ENCODE measurements around the gene WAC.
"Not testable (repeated sequence)": the region's sequence is repeated elsewhere in the genome, so short reads cannot be mapped to it uniquely, and the experiment has no call there.

Gene WAC

GRCh38 chr10:28593811-28594210 is 60.9 kb downstream of the WAC start:
- Histone ChIP-seq H3K4me3 (ENCODE audit: low read length) (no peak overlapping the region), H3K36me3 (ENCODE audit: insufficient read depth, low read depth, low read length) (peaks cover 96% of the 10 kb centered on the region), H3K4me1 (ENCODE audit: insufficient read depth, low read length) (peaks cover 3% of the 10 kb centered on the region; the same call in 1 of the 2 replicates), H3K9me3 (ENCODE audit: insufficient read depth, low read depth, low read length) (no peaks in the 10 kb centered on the region), H3K27ac (ENCODE audit: low read length) (no peak overlapping the region), H3K9ac (ENCODE audit: low read depth, low read length) (no peak overlapping the region), H3K27me3 (ENCODE audit: insufficient read depth, low read length) (no peaks in the 10 kb centered on the region)

GRCh38 chr10:28594406-28594805 is 61.5 kb downstream of the WAC start:
- Histone ChIP-seq H3K9ac (ENCODE audit: low read depth, low read length) (no peak overlapping the region), H3K4me3 (ENCODE audit: low read length) (no peak overlapping the region), H3K27me3 (ENCODE audit: insufficient read depth, low read length) (no peaks in the 10 kb centered on the region), H3K27ac (ENCODE audit: low read length) (no peak overlapping the region), H3K4me1 (ENCODE audit: insufficient read depth, low read length) (peaks cover 3% of the 10 kb centered on the region; the same call in 1 of the 2 replicates), H3K9me3 (ENCODE audit: insufficient read depth, low read depth, low read length) (no peaks in the 10 kb centered on the region), H3K36me3 (ENCODE audit: insufficient read depth, low read depth, low read length) (peaks cover 96% of the 10 kb centered on the region)

- no peak overlapping the region for H3K4me3 ChIP-seq (ENCODE audit: low read length)
- H3K27ac ChIP-seq (ENCODE audit: low read length) = no peak overlapping the region
- no peak overlapping the region for H3K9ac ChIP-seq (ENCODE audit: low read depth, low read length)
- peaks cover 95% of the 10 kb centered on the region for H3K36me3 ChIP-seq (ENCODE audit: insufficient read depth, low read depth, low read length)
- no peaks in the 10 kb centered on the region for H3K9me3 ChIP-seq (ENCODE audit: insufficient read depth, low read depth, low read length)
- no peaks in the 10 kb centered on the region for H3K27me3 ChIP-seq (ENCODE audit: insufficient read depth, low read length)
- peaks cover 3% of the 10 kb centered on the region; the same call in 1 of the 2 replicates for H3K4me1 ChIP-seq (ENCODE audit: insufficient read depth, low read length)
Measured at GRCh38 chr10:28595613-28596012, 62.7 kb downstream of the WAC start.

- Histone ChIP-seq H3K4me3 (ENCODE audit: low read length) (no peak overlapping the region), H3K9ac (ENCODE audit: low read depth, low read length) (no peak overlapping the region), H3K27me3 (ENCODE audit: insufficient read depth, low read length) (no peaks in the 10 kb centered on the region), H3K36me3 (ENCODE audit: insufficient read depth, low read depth, low read length) (peaks cover 91% of the 10 kb centered on the region), H3K4me1 (ENCODE audit: insufficient read depth, low read length) (peaks cover 3% of the 10 kb centered on the region; the same call in 1 of the 2 replicates), H3K9me3 (ENCODE audit: insufficient read depth, low read depth, low read length) (no peaks in the 10 kb centered on the region), H3K27ac (ENCODE audit: low read length) (no peak overlapping the region)
Measured at GRCh38 chr10:28600056-28600455, 67.1 kb downstream of the WAC start.

GRCh38 chr10:28601012-28601411 is 68.1 kb downstream of the WAC start:
- Histone ChIP-seq H3K4me1 (ENCODE audit: insufficient read depth, low read length) (no peaks in the 10 kb centered on the region), H3K36me3 (ENCODE audit: insufficient read depth, low read depth, low read length) (peaks cover 91% of the 10 kb centered on the region), H3K9me3 (ENCODE audit: insufficient read depth, low read depth, low read length) (no peaks in the 10 kb centered on the region), H3K27ac (ENCODE audit: low read length) (no peak overlapping the region), H3K9ac (ENCODE audit: low read depth, low read length) (no peak overlapping the region), H3K4me3 (ENCODE audit: low read length) (no peak overlapping the region), H3K27me3 (ENCODE audit: insufficient read depth, low read length) (no peaks in the 10 kb centered on the region)

- peaks cover 89% of the 10 kb centered on the region for H3K36me3 ChIP-seq (ENCODE audit: insufficient read depth, low read depth, low read length)
- no peaks in the 10 kb centered on the region for H3K9me3 ChIP-seq (ENCODE audit: insufficient read depth, low read depth, low read length)
- no peak overlapping the region for H3K27ac ChIP-seq (ENCODE audit: low read length)
- no peak overlapping the region for H3K4me3 ChIP-seq (ENCODE audit: low read length)
- no peaks in the 10 kb centered on the region for H3K4me1 ChIP-seq (ENCODE audit: insufficient read depth, low read length)
- H3K27me3 ChIP-seq (ENCODE audit: insufficient read depth, low read length) = no peaks in the 10 kb centered on the region
- H3K9ac ChIP-seq (ENCODE audit: low read depth, low read length) = no peak overlapping the region
Measured at GRCh38 chr10:28604567-28605536, 71.9 kb downstream of the WAC start.

GRCh38 chr10:28606568-28606967 is 73.7 kb downstream of the WAC start:
- no peaks in the 10 kb centered on the region for H3K9me3 ChIP-seq (ENCODE audit: insufficient read depth, low read depth, low read length)

GRCh38 chr10:28609636-28610035 is 76.7 kb downstream of the WAC start:
- not testable (repeated sequence) for H3K27me3 ChIP-seq (ENCODE audit: insufficient read depth, low read length)
- H3K36me3 ChIP-seq (ENCODE audit: insufficient read depth, low read depth, low read length) = peaks cover 93% of the 10 kb centered on the region

More at GRCh38 chr10:28606568-28606967, 73.7 kb downstream of the WAC start:
- Histone ChIP-seq H3K27ac (ENCODE audit: low read length) (no peak overlapping the region), H3K4me1 (ENCODE audit: insufficient read depth, low read length) (no peaks in the 10 kb centered on the region), H3K36me3 (ENCODE audit: insufficient read depth, low read depth, low read length) (peaks cover 90% of the 10 kb centered on the region), H3K9ac (ENCODE audit: low read depth, low read length) (no peak overlapping the region), H3K27me3 (ENCODE audit: insufficient read depth, low read length) (no peaks in the 10 kb centered on the region), H3K4me3 (ENCODE audit: low read length) (no peak overlapping the region)

GRCh38 chr10:28612877-28613276 is 80.0 kb downstream of the WAC start:
- Histone ChIP-seq H3K9me3 (ENCODE audit: insufficient read depth, low read depth, low read length) (no peaks in the 10 kb centered on the region), H3K9ac (ENCODE audit: low read depth, low read length) (no peak overlapping the region), H3K4me3 (ENCODE audit: low read length) (no peak overlapping the region), H3K4me1 (ENCODE audit: insufficient read depth, low read length) (no peaks in the 10 kb centered on the region), H3K27ac (ENCODE audit: low read length) (no peak overlapping the region), H3K27me3 (ENCODE audit: insufficient read depth, low read length) (no peaks in the 10 kb centered on the region), H3K36me3 (ENCODE audit: insufficient read depth, low read depth, low read length) (peaks cover 96% of the 10 kb centered on the region)

More at GRCh38 chr10:28609636-28610035, 76.7 kb downstream of the WAC start:
- H3K4me1 ChIP-seq (ENCODE audit: insufficient read depth, low read length); H3K9ac ChIP-seq (ENCODE audit: low read depth, low read length); H3K27ac ChIP-seq (ENCODE audit: low read length); H3K4me3 ChIP-seq (ENCODE audit: low read length); H3K9me3 ChIP-seq (ENCODE audit: insufficient read depth, low read depth, low read length): not testable (repeated sequence)

- H3K36me3 ChIP-seq (ENCODE audit: insufficient read depth, low read depth, low read length) = peaks cover 97% of the 10 kb centered on the region
- H3K27ac ChIP-seq (ENCODE audit: low read length) = no peak overlapping the region
- no peak overlapping the region for H3K4me3 ChIP-seq (ENCODE audit: low read length)
- H3K4me1 ChIP-seq (ENCODE audit: insufficient read depth, low read length) = no peaks in the 10 kb centered on the region
- no peak overlapping the region for H3K9ac ChIP-seq (ENCODE audit: low read depth, low read length)
- H3K27me3 ChIP-seq (ENCODE audit: insufficient read depth, low read length) = no peaks in the 10 kb centered on the region
- no peaks in the 10 kb centered on the region for H3K9me3 ChIP-seq (ENCODE audit: insufficient read depth, low read depth, low read length)
Measured at GRCh38 chr10:28616514-28616913, 83.6 kb downstream of the WAC start.

- no peaks in the 10 kb centered on the region for H3K4me1 ChIP-seq (ENCODE audit: insufficient read depth, low read length)
- H3K9ac ChIP-seq (ENCODE audit: low read depth, low read length) = no peak overlapping the region
- no peaks in the 10 kb centered on the region for H3K27me3 ChIP-seq (ENCODE audit: insufficient read depth, low read length)
- no peaks in the 10 kb centered on the region for H3K9me3 ChIP-seq (ENCODE audit: insufficient read depth, low read depth, low read length)
- peaks cover 71% of the 10 kb centered on the region for H3K36me3 ChIP-seq (ENCODE audit: insufficient read depth, low read depth, low read length)
- H3K4me3 ChIP-seq (ENCODE audit: low read length) = no peak overlapping the region
- no peak overlapping the region for H3K27ac ChIP-seq (ENCODE audit: low read length)
Measured at GRCh38 chr10:28619455-28619854, 86.5 kb downstream of the WAC start.

GRCh38 chr10:28620251-28620650 is 87.3 kb downstream of the WAC start:
- H3K9me3 ChIP-seq (ENCODE audit: insufficient read depth, low read depth, low read length) = no peaks in the 10 kb centered on the region
- H3K9ac ChIP-seq (ENCODE audit: low read depth, low read length) = no peak overlapping the region
- no peaks in the 10 kb centered on the region for H3K4me1 ChIP-seq (ENCODE audit: insufficient read depth, low read length)
- H3K4me3 ChIP-seq (ENCODE audit: low read length) = no peak overlapping the region
- H3K27me3 ChIP-seq (ENCODE audit: insufficient read depth, low read length) = no peaks in the 10 kb centered on the region
- peaks cover 63% of the 10 kb centered on the region for H3K36me3 ChIP-seq (ENCODE audit: insufficient read depth, low read depth, low read length)
- H3K27ac ChIP-seq (ENCODE audit: low read length) = no peak overlapping the region
